ENCODE measurements around the gene MAP1A. TPM values are rescaled to one million over a fixed set of nuclear protein-coding genes. Genes with fewer than 3 reads are reported as not detected.

Gene MAP1A
- total and polyA plus RNA-seq, 2 of the 13 experiments (the other 11 are each of a cell fraction or from before 2014, with no cell fraction given): 0.01 to 0.07 TPM

DNA sequence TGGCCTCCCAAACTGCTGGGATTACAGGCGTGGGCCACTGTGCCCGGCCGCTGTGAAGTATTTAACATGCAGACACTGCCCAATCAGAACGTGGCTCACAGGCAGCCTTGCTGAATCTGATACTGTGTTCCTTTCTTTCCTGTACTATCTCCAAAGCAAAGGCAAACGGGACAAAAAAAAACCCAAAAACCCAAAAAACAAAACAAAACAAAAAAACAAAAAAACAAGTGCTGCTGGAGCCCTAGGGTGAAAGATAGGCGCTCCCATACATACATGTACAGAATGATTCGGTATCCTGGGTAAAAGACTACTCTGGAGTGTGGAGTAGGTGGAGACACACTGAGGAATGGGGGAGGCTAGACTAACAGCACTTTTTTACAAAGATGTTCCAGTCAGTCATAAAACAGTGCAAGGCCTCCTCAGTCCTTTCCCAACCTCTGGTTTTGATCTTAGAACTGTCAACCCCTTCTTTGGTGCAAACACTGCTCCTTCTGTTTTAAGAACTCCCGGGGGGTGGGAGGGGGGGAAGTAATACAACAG lies 7.7 kb upstream of the MAP1A start:
- Histone ChIP-seq H3K4me3 (replicated peaks in 1 of 3; ENCODE audit: insufficient read depth in 1 of 3, low read depth in 2 of 3, low read length in 3 of 3) (peak overlapping the region; percentile 67 to 78 (median 73)), H3K4me1 (ENCODE audit: insufficient read depth, low read length) (peaks cover 32% of the 10 kb centered on the region), H3K9ac (ENCODE audit: insufficient read depth, low read depth, low read length) (no peak overlapping the region; the same call in 1 of the 2 replicates), H3K27me3 (ENCODE audit: control insufficient read depth in 1 of 2, insufficient read depth in 2 of 2, low read length in 2 of 2) (peaks cover 2 to 7% of the 10 kb centered on the region in 2 experiments; a peak in 3 of 5 replicates), H3K9me3 (ENCODE audit: low read length) (no peaks in the 10 kb centered on the region), H3K4me2 (ENCODE audit: low read depth, low read length) (peak overlapping the region; percentile 98), H2AFZ (ENCODE audit: low read length) (peak overlapping the region; percentile 44), H3K79me2 (ENCODE audit: insufficient read depth, low read length) (no peaks in the 10 kb centered on the region), H4K20me1 (ENCODE audit: insufficient read depth, low read length) (no peaks in the 10 kb centered on the region), H3K36me3 (replicated peaks in 1 of 2; ENCODE audit: control insufficient read depth in 1 of 2, insufficient read depth in 2 of 2, low read length in 2 of 2) (no peaks in the 10 kb centered on the region), H3K27ac (ENCODE audit: extremely low read length, insufficient read depth, low read length) (peak overlapping the region; percentile 58)
- ATAC-seq (no peak), FAIRE-seq (no peak), DNase-seq (ENCODE audit: low spot score) (no peak)
- TF ChIP-seq ZNF724P (CRISPR knock-in tag; IDR thresholded peaks at IDR 0.05; ENCODE audit: borderline replicate concordance) (no peak), ZNF207 (IDR thresholded peaks at IDR 0.05; ENCODE audit: borderline replicate concordance) (no peak), ASH2L (IDR thresholded peaks at IDR 0.05; ENCODE audit: insufficient read length, low read depth, low read length) (no peak), ZMAT3 (CRISPR knock-in tag; conservative IDR thresholded peaks at IDR 0.05) (no peak), LCORL (IDR thresholded peaks at IDR 0.05) (no peak), LCORL (CRISPR knock-in tag; IDR thresholded peaks at IDR 0.05) (0 out of 2 replicates have a peak, but pooled peaks have one; percentile 14), NFYC (CRISPR knock-in tag; IDR thresholded peaks at IDR 0.05) (0 out of 2 replicates have a peak, but pooled peaks have one; percentile 16), NFYB (CRISPR knock-in tag; IDR thresholded peaks at IDR 0.05) (no peak), MAFK (conservative IDR thresholded peaks at IDR 0.05 in 1 of 2, IDR thresholded peaks at IDR 0.05 in 1 of 2; ENCODE audit: low read length in 2 of 2) (no peak)
- no TSS peak for BruUV-seq (replicated peaks)
- WGBS (ENCODE audit: low lambda C conversion rate): 6% methylated on average over 8 of the region's 8 CpGs
- POLR2A ChIA-PET: interaction anchor here (1.3 to 4.0 kb wide), 3 partner anchors 8 to 68 kb away, joined by 6 to 24 read pairs (median 7); partner anchors contain the start of gene TP53BP1
- CTCF ChIA-PET (ENCODE audit: low intra/inter-chr PET ratio, low total read pairs): no interaction called here
- in situ Hi-C loops (cut with HindIII; ENCODE audit: extremely low pct_ligation_motif_present, low pct_unique_long_range_greater_than_20kb): loop anchor here (10.0 kb wide), 1 partner anchor 265 kb away; the partner anchor contains the start of gene ELL3
- intact Hi-C loops (cut with micrococcal nuclease; ENCODE audit: unreplicated experiment): loop anchor here (2.0 kb wide), 1 partner anchor 17 kb away; the partner anchor contains the start of gene TP53BP1

All from HepG2 (cell line).